Karpas-422 (cell line): ENCODE data around the gene PRKX. TPM values are rescaled to one million over a fixed set of nuclear protein-coding genes. Genes with fewer than 3 reads are reported as not detected.
"Not testable (repeated sequence)": the region's sequence is repeated elsewhere in the genome, so short reads cannot be mapped to it uniquely, and the experiment has no call there.

ENCODE experiments used
- DNase-seq: peaks from one replicate; pipeline ENCODE4 v3.0.0-alpha.2; 2015
- H2AFZ ChIP-seq: fragments of 200-600 bp; sonication (generic); 2 replicates; pipeline ENCODE4 v1.6.1; 2014; ENCODE audit warnings: antibody characterized with exemption, low read length, mixed read lengths
- H3K27ac ChIP-seq: fragments of 200-600 bp; sonication (generic); 2 replicates; pipeline ENCODE4 v1.5.1; 2014; ENCODE audit warnings: mild to moderate bottlenecking, low read length, moderate library complexity
- H3K27me3 ChIP-seq: fragments of 200-600 bp; sonication (generic); 2 replicates; pipeline ENCODE4 v1.6.1; 2014; ENCODE audit warnings: low read length, mixed read lengths
- H3K36me3 ChIP-seq: fragments of 200-600 bp; sonication (generic); 2 replicates; pipeline ENCODE4 v1.6.1; 2014; ENCODE audit warnings: low read length, mixed read lengths; ENCODE audit not compliant: insufficient read depth
- H3K4me1 ChIP-seq: fragments of 200-600 bp; sonication (generic); 2 replicates; pipeline ENCODE4 v1.6.1; 2014; ENCODE audit warnings: mild to moderate bottlenecking, low read length, mixed read lengths
- H3K4me2 ChIP-seq: fragments of 200-600 bp; sonication (generic); 2 replicates; pipeline ENCODE4 v1.6.1; 2014; ENCODE audit warnings: low read length, low read depth, mild to moderate bottlenecking; ENCODE audit not compliant: poor library complexity, severe bottlenecking
- H3K4me3 ChIP-seq: fragments of 200-600 bp; sonication (generic); 2 replicates; pipeline ENCODE4 v1.5.1; 2014; ENCODE audit warnings: mild to moderate bottlenecking, antibody characterized with exemption, low read length, mixed read lengths
- H3K79me2 ChIP-seq: fragments of 200-600 bp; sonication (generic); 2 replicates; pipeline ENCODE4 v1.6.1; 2014; ENCODE audit warnings: mild to moderate bottlenecking, low read length, mixed read lengths
- H3K9ac ChIP-seq: fragments of 200-600 bp; sonication (generic); 2 replicates; pipeline ENCODE4 v1.6.0; 2014; ENCODE audit warnings: low read length
- H3K9me2 ChIP-seq: fragments of 200-600 bp; sonication (generic), shearing (Covaris generic); replicated peaks from 2 replicates; pipeline ENCODE4 v1.6.0; 2014; ENCODE audit warnings: mild to moderate bottlenecking, low read length, moderate library complexity; ENCODE audit not compliant: insufficient read depth
- H3K9me3 ChIP-seq: fragments of 300-700, 200-600 bp; sonication (generic); 2 replicates; pipeline ENCODE4 v1.6.1; 2014; ENCODE audit warnings: low read length, mixed read lengths
- H4K20me1 ChIP-seq: fragments of 200-600 bp; sonication (generic); 2 replicates; pipeline ENCODE4 v1.6.1; 2014; ENCODE audit warnings: mild to moderate bottlenecking, antibody characterized with exemption, low read length, low read depth; ENCODE audit not compliant: insufficient read depth
- total RNA-seq: library from RNA; depleted of rRNA; stranded (reverse); fragments of >200 nt; shearing (Covaris generic); gene quantifications from 2 replicates; pipeline ENCODE4 v1.2.3, GENCODE V29; 2014; ENCODE audit warnings: low replicate concordance

Gene PRKX
- total RNA-seq, 1 experiment from 2014 or later = 18.2 TPM

- H3K4me2 ChIP-seq, H3K9me2 ChIP-seq, H3K27me3 ChIP-seq, H3K36me3 ChIP-seq, H3K9me3 ChIP-seq, H4K20me1 ChIP-seq, H3K79me2 ChIP-seq, H3K9ac ChIP-seq, H3K4me3 ChIP-seq, H2AFZ ChIP-seq, H3K27ac ChIP-seq: not testable (repeated sequence)
- DNase-seq = peak; percentile 71
- peaks cover 11% of the 10 kb centered on the region for H3K4me1 ChIP-seq
These were observed 49.7 kb downstream of the PRKX start for GRCh38 chrX:3663576-3664250.

- Histone ChIP-seq H4K20me1 (no peaks in the 10 kb centered on the region), H3K27me3 (no peaks in the 10 kb centered on the region), H3K27ac (no peak overlapping the region), H2AFZ (no peak overlapping the region), H3K36me3 (no peaks in the 10 kb centered on the region), H3K9me3 (no peaks in the 10 kb centered on the region), H3K4me3 (no peak overlapping the region), H3K79me2 (no peaks in the 10 kb centered on the region), H3K4me1 (peaks cover 11% of the 10 kb centered on the region), H3K4me2 (no peak overlapping the region), H3K9ac (no peak overlapping the region), H3K9me2 (no peaks in the 10 kb centered on the region)
- no peak for DNase-seq
These were observed 53.7 kb downstream of the PRKX start for GRCh38 chrX:3659761-3660160.

- Histone ChIP-seq H3K27me3 (no peaks in the 10 kb centered on the region), H3K9me3 (no peaks in the 10 kb centered on the region), H3K4me2 (no peak overlapping the region), H3K36me3 (no peaks in the 10 kb centered on the region; the same call in 1 of the 2 replicates), H2AFZ (no peak overlapping the region), H3K9ac (no peak overlapping the region), H3K4me1 (no peaks in the 10 kb centered on the region), H3K79me2 (no peaks in the 10 kb centered on the region), H3K27ac (no peak overlapping the region), H4K20me1 (no peaks in the 10 kb centered on the region), H3K9me2 (no peaks in the 10 kb centered on the region), H3K4me3 (no peak overlapping the region)
- DNase-seq = no peak
These were observed 58.3 kb downstream of the PRKX start for GRCh38 chrX:3655181-3655580.

GRCh38 chrX:3653111-3653510 is 60.3 kb downstream of the PRKX start:
- H3K27ac ChIP-seq = no peak overlapping the region
- no peak overlapping the region for H3K9ac ChIP-seq
- no peaks in the 10 kb centered on the region for H3K9me3 ChIP-seq
- H4K20me1 ChIP-seq = no peaks in the 10 kb centered on the region
- no peak overlapping the region for H3K4me2 ChIP-seq
- H2AFZ ChIP-seq = no peak overlapping the region
- no peak for DNase-seq
- H3K36me3 ChIP-seq = no peaks in the 10 kb centered on the region; the same call in 1 of the 2 replicates
- no peak overlapping the region for H3K4me3 ChIP-seq
- H3K4me1 ChIP-seq = no peaks in the 10 kb centered on the region
- H3K27me3 ChIP-seq = no peaks in the 10 kb centered on the region
- H3K79me2 ChIP-seq = no peaks in the 10 kb centered on the region
- no peaks in the 10 kb centered on the region for H3K9me2 ChIP-seq

GRCh38 chrX:3651277-3651676 is 62.2 kb downstream of the PRKX start:
- Histone ChIP-seq H3K27me3 (no peaks in the 10 kb centered on the region), H3K9ac (no peak overlapping the region), H3K36me3 (no peaks in the 10 kb centered on the region; the same call in none of the 2 replicates), H3K9me3 (no peaks in the 10 kb centered on the region), H3K4me1 (no peaks in the 10 kb centered on the region), H3K27ac (no peak overlapping the region), H2AFZ (no peak overlapping the region), H4K20me1 (no peaks in the 10 kb centered on the region), H3K4me2 (no peak overlapping the region), H3K4me3 (no peak overlapping the region), H3K9me2 (no peaks in the 10 kb centered on the region), H3K79me2 (no peaks in the 10 kb centered on the region)
- DNase-seq = peak; percentile 51

GRCh38 chrX:3648084-3648483 is 65.4 kb downstream of the PRKX start:
- no peaks in the 10 kb centered on the region for H4K20me1 ChIP-seq
- no peaks in the 10 kb centered on the region for H3K4me1 ChIP-seq
- H3K4me2 ChIP-seq = no peak overlapping the region
- no peak overlapping the region for H3K4me3 ChIP-seq
- H3K9ac ChIP-seq = no peak overlapping the region
- H3K9me2 ChIP-seq = no peaks in the 10 kb centered on the region
- H3K36me3 ChIP-seq = no peaks in the 10 kb centered on the region; the same call in none of the 2 replicates
- H3K9me3 ChIP-seq = no peaks in the 10 kb centered on the region
- no peak for DNase-seq
- no peak overlapping the region for H3K27ac ChIP-seq
- H3K79me2 ChIP-seq = no peaks in the 10 kb centered on the region
- no peak overlapping the region for H2AFZ ChIP-seq
- H3K27me3 ChIP-seq = no peaks in the 10 kb centered on the region

- not testable (repeated sequence) for H3K4me1 ChIP-seq, H3K9ac ChIP-seq, H3K79me2 ChIP-seq, H3K4me2 ChIP-seq, H3K27me3 ChIP-seq, H3K27ac ChIP-seq, H4K20me1 ChIP-seq, H3K4me3 ChIP-seq, H3K9me3 ChIP-seq, H3K9me2 ChIP-seq, H2AFZ ChIP-seq, H3K36me3 ChIP-seq
- DNase-seq = peak; percentile 24
These were observed 73.4 kb downstream of the PRKX start for GRCh38 chrX:3639858-3640631.

- H3K4me3 ChIP-seq = no peak overlapping the region
- H2AFZ ChIP-seq = no peak overlapping the region
- H3K79me2 ChIP-seq = no peaks in the 10 kb centered on the region
- H3K27ac ChIP-seq = no peak overlapping the region
- H3K9me2 ChIP-seq = no peaks in the 10 kb centered on the region
- H3K4me1 ChIP-seq = peaks cover 3% of the 10 kb centered on the region
- H3K9me3 ChIP-seq = no peaks in the 10 kb centered on the region
- H3K9ac ChIP-seq = no peak overlapping the region
- no peak for DNase-seq
- H3K4me2 ChIP-seq = no peak overlapping the region
- no peaks in the 10 kb centered on the region for H3K27me3 ChIP-seq
- H4K20me1 ChIP-seq = no peaks in the 10 kb centered on the region
- no peaks in the 10 kb centered on the region for H3K36me3 ChIP-seq
These were observed 74.2 kb downstream of the PRKX start for GRCh38 chrX:3639236-3639635.
